OCI-LY7 (cell line): Measurements from ENCODE around the gene SLA2. TPM values are rescaled to one million over a fixed set of nuclear protein-coding genes. Genes with fewer than 3 reads are reported as not detected.

Source experiments
- BruUV-seq: library from RNA; stranded (reverse); fragments of 400-500 nt; replicated peaks from 2 replicates; lab custom pipeline; 2021; lab: Mats Ljungman, UMichigan
- CTCF ChIA-PET: fragments of 300-600 bp; sonication (Branson Sonifier 250); formaldehyde crosslinking; loops from one replicate; lab custom pipeline; 2022; ENCODE audit warnings: antibody characterized with exemption; ENCODE audit not compliant: unreplicated experiment; lab: Charles Lee
- POLR2A ChIA-PET: fragments of 300-600 bp; sonication (Branson Sonifier 250); formaldehyde crosslinking; loops from one replicate; lab custom pipeline; 2022; ENCODE audit warnings: antibody characterized with exemption; lab: Charles Lee
- DNase-seq: peaks from one replicate; pipeline ENCODE4 v3.0.0-alpha.2; 2015; ENCODE audit warnings: low spot score
- H2AFZ ChIP-seq: fragments of 200-600 bp; sonication (generic), shearing (Covaris generic); 2 replicates; pipeline ENCODE4 v1.6.1; 2014; ENCODE audit warnings: mild to moderate bottlenecking, antibody characterized with exemption, low read length, moderate library complexity
- H3K27ac ChIP-seq: fragments of 200-600 bp; sonication (generic); 2 replicates; pipeline ENCODE4 v1.5.1; 2014; ENCODE audit warnings: mixed run types, low read depth, mild to moderate bottlenecking, moderate library complexity, low read length, inconsistent platforms; ENCODE audit not compliant: poor library complexity, severe bottlenecking
- H3K36me3 ChIP-seq: fragments of 200-600 bp; sonication (generic); 2 replicates; pipeline ENCODE4 v1.6.1; 2014; ENCODE audit warnings: mild to moderate bottlenecking, antibody characterized with exemption, low read length, moderate library complexity, mixed read lengths; ENCODE audit not compliant: insufficient read depth
- H3K4me1 ChIP-seq: fragments of 200-600 bp; sonication (generic); 2 replicates; pipeline ENCODE4 v1.5.1; 2014; ENCODE audit warnings: mild to moderate bottlenecking, low read length; ENCODE audit not compliant: insufficient read depth, poor library complexity, severe bottlenecking
- H3K4me2 ChIP-seq: fragments of 200-600 bp; sonication (generic); 2 replicates; pipeline ENCODE4 v1.6.1; 2014; ENCODE audit warnings: mild to moderate bottlenecking, low read length
- H3K4me3 ChIP-seq: fragments of 200-600 bp; sonication (generic); 2 replicates; pipeline ENCODE4 v1.5.1; 2014; ENCODE audit warnings: mild to moderate bottlenecking, low read depth, low read length; ENCODE audit not compliant: poor library complexity, severe bottlenecking
- H3K79me2 ChIP-seq: fragments of 200-600 bp; sonication (generic); 2 replicates; pipeline ENCODE4 v1.6.1; 2016; ENCODE audit warnings: low read depth, mild to moderate bottlenecking, low read length, moderate library complexity, mixed read lengths; ENCODE audit not compliant: insufficient read depth
- H3K9me2 ChIP-seq: fragments of 200-600 bp; sonication (generic); 2 replicates; pipeline ENCODE4 v1.6.1; 2016; ENCODE audit warnings: mild to moderate bottlenecking, low read length, mixed read lengths; ENCODE audit not compliant: insufficient read depth
- H3K9me3 ChIP-seq: fragments of 200-600 bp; sonication (generic); 2 replicates; pipeline ENCODE4 v1.6.1; 2014; ENCODE audit warnings: mild to moderate bottlenecking, mixed run types, low read length, mixed read lengths
- H4K20me1 ChIP-seq: fragments of 200-600 bp; sonication (generic); 2 replicates; pipeline ENCODE4 v1.6.1; 2014; ENCODE audit warnings: mild to moderate bottlenecking, antibody characterized with exemption, low read length, moderate library complexity, mixed read lengths; ENCODE audit not compliant: insufficient read depth
- EZH2phosphoT487 ChIP-seq: fragments of 200-600 bp; sonication (generic); IDR thresholded peaks from 2 replicates; pipeline ENCODE4 v1.6.1; 2018; ENCODE audit warnings: low read depth, borderline replicate concordance, mild to moderate bottlenecking, mixed run types, antibody characterized with exemption, low read length, moderate library complexity, mixed read lengths
- intact Hi-C: fragments of 100-400 bp; cut with micrococcal nuclease; formaldehyde crosslinking; loops from one replicate; pipeline ENCODE4 v1.10.0; 2022; ENCODE audit not compliant: unreplicated experiment
- total RNA-seq, 2 experiments: library from RNA; depleted of rRNA in 1 of 2; stranded (reverse); fragments of >200 nt in 1 of 2; shearing (Covaris generic) in 1 of 2; gene quantifications; 2 replicates each; pipeline ENCODE4 v1.2.3, GENCODE V29; 2014 to 2022
- TF ChIP-seq, protein P1 (sequence below): fragments of 200-600 bp; sonication (generic); conservative IDR thresholded peaks from 2 replicates; pipeline ENCODE4 v1.5.1; 2014; ENCODE audit warnings: mild to moderate bottlenecking, antibody characterized with exemption, low read length, moderate library complexity, mixed read lengths

Gene SLA2
- total RNA-seq, 2 experiments from 2014 or later = 2.0 to 5.0 TPM

DNA sequence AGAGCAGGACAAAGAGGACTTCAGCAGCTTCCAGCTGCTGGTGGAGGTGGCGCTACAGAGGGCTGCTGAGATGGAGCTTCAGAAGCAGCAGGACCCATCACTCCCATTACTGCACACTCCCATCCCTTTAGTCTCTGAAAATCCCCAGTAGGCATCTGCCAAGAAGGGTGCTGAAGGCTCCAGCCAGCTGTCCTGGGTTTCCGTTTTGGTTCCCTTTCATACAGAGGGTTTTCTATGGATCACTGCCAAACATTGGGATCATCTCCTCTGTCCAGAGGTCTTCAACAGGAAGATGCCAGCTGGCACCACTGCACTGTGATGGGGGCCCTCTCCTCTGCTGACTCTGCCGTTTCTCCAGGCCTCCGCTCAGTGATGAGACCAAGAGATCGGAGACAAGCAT, 54.7 kb downstream of the SLA2 start:
- Histone ChIP-seq H3K9me3 (no peaks in the 10 kb centered on the region), H2AFZ (no peak overlapping the region), H3K36me3 (peaks cover 68% of the 10 kb centered on the region), H3K4me3 (no peak overlapping the region), H3K9me2 (no peaks in the 10 kb centered on the region), H4K20me1 (no peaks in the 10 kb centered on the region), H3K4me1 (peaks cover 48% of the 10 kb centered on the region), H3K4me2 (no peak overlapping the region), H3K79me2 (no peaks in the 10 kb centered on the region), H3K27ac (no peak overlapping the region)
- CTCF ChIA-PET = interaction anchor here (0.6 kb wide), 1 partner anchor 870 kb away, joined by 3 read pairs; no protein-coding TSS in a partner anchor
- TF ChIP-seq EZH2phosphoT487 = no peak
- TF ChIP-seq, protein P1, sequence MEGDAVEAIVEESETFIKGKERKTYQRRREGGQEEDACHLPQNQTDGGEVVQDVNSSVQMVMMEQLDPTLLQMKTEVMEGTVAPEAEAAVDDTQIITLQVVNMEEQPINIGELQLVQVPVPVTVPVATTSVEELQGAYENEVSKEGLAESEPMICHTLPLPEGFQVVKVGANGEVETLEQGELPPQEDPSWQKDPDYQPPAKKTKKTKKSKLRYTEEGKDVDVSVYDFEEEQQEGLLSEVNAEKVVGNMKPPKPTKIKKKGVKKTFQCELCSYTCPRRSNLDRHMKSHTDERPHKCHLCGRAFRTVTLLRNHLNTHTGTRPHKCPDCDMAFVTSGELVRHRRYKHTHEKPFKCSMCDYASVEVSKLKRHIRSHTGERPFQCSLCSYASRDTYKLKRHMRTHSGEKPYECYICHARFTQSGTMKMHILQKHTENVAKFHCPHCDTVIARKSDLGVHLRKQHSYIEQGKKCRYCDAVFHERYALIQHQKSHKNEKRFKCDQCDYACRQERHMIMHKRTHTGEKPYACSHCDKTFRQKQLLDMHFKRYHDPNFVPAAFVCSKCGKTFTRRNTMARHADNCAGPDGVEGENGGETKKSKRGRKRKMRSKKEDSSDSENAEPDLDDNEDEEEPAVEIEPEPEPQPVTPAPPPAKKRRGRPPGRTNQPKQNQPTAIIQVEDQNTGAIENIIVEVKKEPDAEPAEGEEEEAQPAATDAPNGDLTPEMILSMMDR = no peak
- no TSS peak for BruUV-seq
- intact Hi-C loops = no loop called here
- POLR2A ChIA-PET = interaction anchor here (0.7 to 0.9 kb wide), 3 partner anchors 14 to 395 kb away, joined by 4 to 7 read pairs (median 6); no protein-coding TSS in a partner anchor
- DNase-seq = no peak

DNA sequence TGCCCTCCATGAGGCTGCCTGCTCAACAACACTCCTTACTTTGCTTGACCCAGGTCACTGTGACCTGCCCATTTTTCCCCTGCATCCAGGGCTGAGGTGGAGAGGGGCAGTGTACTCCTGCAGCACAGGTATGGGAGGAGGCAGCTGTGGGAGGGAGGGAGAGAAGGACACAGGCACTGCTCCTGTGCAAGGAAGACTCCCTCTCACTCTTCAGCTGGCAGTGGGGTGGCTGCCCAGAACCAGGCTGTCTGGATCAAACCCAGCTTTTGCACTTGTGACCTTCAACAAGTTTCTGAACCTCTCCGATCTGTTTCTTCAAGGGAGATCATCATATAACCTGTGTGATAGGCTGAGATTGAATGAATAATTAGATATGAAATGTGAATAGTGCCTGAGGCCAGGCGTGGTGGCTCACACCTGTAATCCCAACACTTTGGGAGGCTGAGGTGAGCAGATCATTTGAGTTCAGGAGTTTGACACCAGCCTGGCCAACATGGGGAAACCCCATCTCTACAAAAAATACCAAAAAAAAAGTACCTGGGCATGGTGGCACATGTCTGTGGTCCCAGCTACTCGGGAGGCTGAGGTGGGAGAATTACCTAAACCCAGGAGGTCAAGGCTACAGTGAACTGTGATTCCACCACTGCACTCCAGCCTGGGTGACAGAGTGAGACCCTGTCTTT, 58.5 kb downstream of the SLA2 start:
- Histone ChIP-seq H4K20me1 (no peaks in the 10 kb centered on the region), H3K4me1 (peaks cover 13% of the 10 kb centered on the region), H3K4me3 (no peak overlapping the region), H3K9me2 (no peaks in the 10 kb centered on the region), H3K9me3 (no peaks in the 10 kb centered on the region), H2AFZ (no peak overlapping the region), H3K79me2 (no peaks in the 10 kb centered on the region), H3K36me3 (peaks cover 83% of the 10 kb centered on the region), H3K27ac (no peak overlapping the region), H3K4me2 (no peak overlapping the region)
- ChIA-PET POLR2A (interaction anchor here (0.6 to 0.9 kb wide), 3 partner anchors 11 to 106 kb away, joined by 3 to 5 read pairs (median 4); no protein-coding TSS in a partner anchor), CTCF (no interaction called here)
- DNase-seq = no peak
- no peak for TF ChIP-seq EZH2phosphoT487
- TF ChIP-seq, protein P1 = no peak
- intact Hi-C loops = no loop called here
- no TSS peak for BruUV-seq
